WTC11 (cell line): ENCODE data around the gene PLA2G2D. TPM values are rescaled to one million over a fixed set of nuclear protein-coding genes. Genes with fewer than 3 reads are reported as not detected.

Experiments used
- ATAC-seq: fragments of 200-7000 bp; cut with Tn5 transposase; 2 replicates; pipeline ENCODE4 v1.10.0; 2021; ENCODE audit warnings: mild to moderate bottlenecking, moderate library complexity
- CTCF ChIA-PET: fragments of 300-600 bp; sonication (Branson Sonifier 250); formaldehyde crosslinking; loops from one replicate; lab custom pipeline; 2021; ENCODE audit warnings: antibody characterized with exemption; lab: Charles Lee
- POLR2A ChIA-PET: fragments of 350-600 bp; sonication (Branson Sonifier 250); formaldehyde crosslinking; loops from one replicate; lab custom pipeline; 2021; ENCODE audit warnings: antibody characterized with exemption; lab: Charles Lee
- DNase-seq: peaks from one replicate; pipeline ENCODE4 v3.0.0; 2021; ENCODE audit warnings: low spot score
- H3K27ac Mint-ChIP-seq: 2 replicates; pipeline ENCODE4 v1.8.0; 2021; ENCODE audit warnings: mixed read lengths
- H3K27me3 Mint-ChIP-seq: 2 replicates; pipeline ENCODE4 v1.8.0; 2021; ENCODE audit warnings: low read depth, mild to moderate bottlenecking, moderate library complexity, mixed read lengths
- H3K36me3 Mint-ChIP-seq: 2 replicates; pipeline ENCODE4 v1.8.0; 2021; ENCODE audit warnings: mixed read lengths
- H3K4me1 Mint-ChIP-seq: 2 replicates; pipeline ENCODE4 v1.8.0; 2022; ENCODE audit warnings: mixed read lengths
- H3K4me3 Mint-ChIP-seq: 2 replicates; pipeline ENCODE4 v1.8.0; 2021; ENCODE audit warnings: mild to moderate bottlenecking, moderate library complexity, mixed read lengths
- H3K9me3 Mint-ChIP-seq: 2 replicates; pipeline ENCODE4 v1.8.0; 2021; ENCODE audit warnings: mixed read lengths
- AFF4 ChIP-seq: sonication (generic); formaldehyde crosslinking; IDR thresholded peaks from 2 replicates; pipeline ENCODE4 v1.8.1; 2023; ENCODE audit warnings: mild to moderate bottlenecking, missing genetic modification reagents, borderline replicate concordance
- ATF1 ChIP-seq: sonication (generic); formaldehyde crosslinking; IDR thresholded peaks from 2 replicates; pipeline ENCODE4 v1.8.1; 2023; ENCODE audit warnings: mild to moderate bottlenecking, moderate library complexity, missing genetic modification reagents
- CBFB ChIP-seq: sonication (generic); formaldehyde crosslinking; IDR thresholded peaks from 2 replicates; pipeline ENCODE4 v1.8.1; 2022; ENCODE audit warnings: mild to moderate bottlenecking, low read depth, missing genetic modification reagents
- ELF4 ChIP-seq: sonication (generic); formaldehyde crosslinking; IDR thresholded peaks from 2 replicates; pipeline ENCODE4 v1.8.1; 2022; ENCODE audit warnings: low read depth, mild to moderate bottlenecking, moderate library complexity, missing genetic modification reagents
- ESRRA ChIP-seq: sonication (generic); formaldehyde crosslinking; IDR thresholded peaks from 2 replicates; pipeline ENCODE4 v1.8.1; 2022; ENCODE audit warnings: mild to moderate bottlenecking, missing genetic modification reagents, borderline replicate concordance
- FOXP4 ChIP-seq: sonication (generic); formaldehyde crosslinking; IDR thresholded peaks from 2 replicates; pipeline ENCODE4 v1.8.0; 2022; ENCODE audit warnings: mild to moderate bottlenecking, missing genetic modification reagents
- JAZF1 ChIP-seq: fragments of 250-450 bp; sonication (Bioruptor Pico); IDR thresholded peaks from 2 replicates; pipeline ENCODE4 v1.9.0; 2021; ENCODE audit warnings: moderate library complexity, mild to moderate bottlenecking, inconsistent platforms
- JUN ChIP-seq: sonication (generic); formaldehyde crosslinking; IDR thresholded peaks from 2 replicates; pipeline ENCODE4 v1.8.0; 2023; ENCODE audit warnings: mild to moderate bottlenecking, missing genetic modification reagents
- MAX ChIP-seq: sonication (generic); formaldehyde crosslinking; IDR thresholded peaks from 2 replicates; pipeline ENCODE4 v1.8.0; 2022; ENCODE audit warnings: mild to moderate bottlenecking, missing genetic modification reagents
- PRDM15 ChIP-seq: sonication (generic); formaldehyde crosslinking; IDR thresholded peaks from 2 replicates; pipeline ENCODE4 v1.8.0; 2022; ENCODE audit warnings: missing genetic modification reagents
- PRRX2 ChIP-seq: fragments of 250-450 bp; sonication (Bioruptor Pico); IDR thresholded peaks from 2 replicates; pipeline ENCODE4 v1.8.0; 2021; ENCODE audit warnings: mild to moderate bottlenecking
- SP1 ChIP-seq: sonication (generic); formaldehyde crosslinking; conservative IDR thresholded peaks from 2 replicates; pipeline ENCODE4 v1.8.1; 2022; ENCODE audit warnings: missing genetic modification reagents
- ZMAT4 ChIP-seq: fragments of 250-450 bp; sonication (Bioruptor Pico); IDR thresholded peaks from 2 replicates; pipeline ENCODE4 v1.9.0; 2021; ENCODE audit warnings: mild to moderate bottlenecking
- ZNF263 ChIP-seq: sonication (generic); formaldehyde crosslinking; IDR thresholded peaks from 2 replicates; pipeline ENCODE4 v1.8.1; 2022; ENCODE audit warnings: low read depth, mild to moderate bottlenecking, moderate library complexity, missing genetic modification reagents
- ZNF281 ChIP-seq: sonication (generic); formaldehyde crosslinking; IDR thresholded peaks from 2 replicates; pipeline ENCODE4 v1.8.0; 2023; ENCODE audit warnings: mild to moderate bottlenecking, missing genetic modification reagents
- ZNF317 ChIP-seq: sonication (generic); formaldehyde crosslinking; IDR thresholded peaks from 2 replicates; pipeline ENCODE4 v1.8.1; 2023; ENCODE audit warnings: low read depth, mild to moderate bottlenecking, moderate library complexity, missing genetic modification reagents, borderline replicate concordance
- ZNF416 ChIP-seq: fragments of 250-450 bp; sonication (Bioruptor Pico); IDR thresholded peaks from 2 replicates; pipeline ENCODE4 v1.9.0; 2021; ENCODE audit warnings: mild to moderate bottlenecking, inconsistent platforms
- ZNF532 ChIP-seq: fragments of 250-450 bp; sonication (Bioruptor Pico); IDR thresholded peaks from 2 replicates; pipeline ENCODE4 v1.9.0; 2021; ENCODE audit warnings: mild to moderate bottlenecking, borderline replicate concordance
- ZNF671 ChIP-seq: fragments of 250-450 bp; sonication (Bioruptor Pico); IDR thresholded peaks from 2 replicates; pipeline ENCODE4 v1.8.0; 2021; ENCODE audit warnings: mild to moderate bottlenecking
- total RNA-seq: library from RNA; stranded (reverse); gene quantifications from 3 replicates; pipeline ENCODE4 v1.2.3, GENCODE V29; 2021

The PLA2G2D gene
- total RNA-seq, 1 experiment from 2014 or later: not detected

- TF ChIP-seq ZMAT4 (CRISPR knock-in tag) (no peak), ZNF317 (CRISPR knock-in tag) (no peak), PRDM15 (CRISPR knock-in tag) (no peak), FOXP4 (CRISPR knock-in tag) (no peak), ZNF263 (CRISPR knock-in tag) (no peak), CBFB (CRISPR knock-in tag) (no peak), ZNF281 (CRISPR knock-in tag) (no peak), PRRX2 (CRISPR knock-in tag) (no peak), ZNF532 (CRISPR knock-in tag) (no peak), JAZF1 (CRISPR knock-in tag) (no peak), ZNF671 (no peak), MAX (CRISPR knock-in tag) (no peak), JUN (CRISPR knock-in tag) (no peak), AFF4 (no peak), ATF1 (CRISPR knock-in tag) (no peak), SP1 (no peak), ZNF416 (CRISPR knock-in tag) (no peak), ELF4 (CRISPR knock-in tag) (no peak), ESRRA (CRISPR knock-in tag) (no peak)
- Mint-ChIP-seq H3K9me3 (peaks cover 10% of the 10 kb centered on the region; the same call in 1 of the 2 replicates), H3K27me3 (peaks cover 7% of the 10 kb centered on the region; the same call in 1 of the 2 replicates), H3K4me3 (no peak overlapping the region), H3K4me1 (peaks cover 30% of the 10 kb centered on the region), H3K36me3 (no peaks in the 10 kb centered on the region), H3K27ac (no peak overlapping the region)
- ChIA-PET CTCF (interaction anchor here (1.4 kb wide), 1 partner anchor 135 kb away, joined by 3 read pairs; no protein-coding TSS in a partner anchor), POLR2A (interaction anchor here (0.6 kb wide), 1 partner anchor 73 kb away, joined by 5 read pairs; no protein-coding TSS in a partner anchor)
- ATAC-seq (no peak), DNase-seq (no peak)
These were observed 41.1 kb downstream of the PLA2G2D start for GRCh38 chr1:20078171-20078651.
